K562 (cell line): Measurements from ENCODE around the gene BAHD1. TPM values are rescaled to one million over a fixed set of nuclear protein-coding genes. Genes with fewer than 3 reads are reported as not detected.

Experiments used
- ATAC-seq: fragments of 200-7000 bp; cut with Tn5 transposase; 3 replicates; pipeline ENCODE4 v1.9.1; 2020; ENCODE audit warnings: moderate library complexity
- BruUV-seq: library from RNA; stranded (reverse); fragments of 400-500 nt; replicated peaks from 2 replicates; lab custom pipeline; 2021; lab: Mats Ljungman, UMichigan
- CTCF ChIA-PET: fragments of 300-600 bp; formaldehyde crosslinking; extraction: SDS; loops from one replicate; lab custom pipeline; 2021; ENCODE audit warnings: low intra/inter-chr PET ratio; lab: Yijun Ruan, JAX
- POLR2A ChIA-PET: fragments of 300-600, 350-650 bp; sonication (Branson Sonifier 250); formaldehyde crosslinking; extraction: SDS; loops from one replicate; lab custom pipeline; 2021; ENCODE audit warnings: antibody characterized with exemption, inconsistent platforms; lab: Yijun Ruan, JAX
- DNase-seq, 4 experiments: peaks; one replicate each; pipeline versions ENCODE4 v3.0.0 to v3.0.0-alpha.2; 2011 to 2018; ENCODE audit warnings: low spot score in 3 of 4, mixed read lengths in 3 of 4; ENCODE audit errors: extremely low read depth in 1 of 4
- FAIRE-seq: peaks from 2 replicates; lab custom pipeline; 2011; peaks lifted over from hg19 to GRCh38; lab: Jason Lieb, UNC
- H2AFZ ChIP-seq: 2 replicates; pipeline ENCODE4 v1.6.0; 2011; ENCODE audit warnings: low read depth, low read length, control low read depth, inconsistent platforms
- H3K27ac ChIP-seq: fragments of 200-600 bp; 3 replicates; pipeline ENCODE4 v1.8.0; 2011; ENCODE audit warnings: low read depth, mild to moderate bottlenecking, control low read depth, inconsistent platforms, low read length, moderate library complexity, mixed read lengths; ENCODE audit errors: extremely low read depth
- H3K27me3 ChIP-seq, 2 experiments: fragments of 300-600 bp in 1 of 2; 2 replicates in 1 of 2; 3 replicates in 1 of 2; pipeline versions ENCODE4 v1.6.0 to v1.8.0; 2011; ENCODE audit warnings: inconsistent platforms in 2 of 2, low read length in 2 of 2, mild to moderate bottlenecking in 1 of 2, mixed read lengths in 1 of 2, moderate library complexity in 1 of 2; ENCODE audit not compliant: control insufficient read depth in 2 of 2, insufficient read depth in 2 of 2
- H3K36me3 ChIP-seq: fragments of 300-600 bp; 3 replicates; pipeline ENCODE4 v1.8.0; 2011; ENCODE audit warnings: mild to moderate bottlenecking, low read length, inconsistent platforms; ENCODE audit not compliant: control insufficient read depth, insufficient read depth
- H3K4me1 ChIP-seq, 2 experiments: fragments of 200-600 bp in 1 of 2; replicated peaks in 1 of 2; 2 replicates in 1 of 2; 3 replicates in 1 of 2; pipeline versions ENCODE4 v1.5.1 to v1.8.0; 2011; ENCODE audit warnings: inconsistent platforms in 2 of 2, low read length in 2 of 2, mild to moderate bottlenecking in 1 of 2, mixed read lengths in 1 of 2, moderate library complexity in 1 of 2; ENCODE audit not compliant: control insufficient read depth in 2 of 2, insufficient read depth in 2 of 2
- H3K4me2 ChIP-seq: 2 replicates; pipeline ENCODE4 v1.6.1; 2011; ENCODE audit warnings: low read length, control low read depth, inconsistent platforms, mixed read lengths; ENCODE audit not compliant: insufficient read depth
- H3K4me3 ChIP-seq: fragments of 200-600 bp; sonication (generic), shearing (Covaris generic); 2 replicates; pipeline ENCODE4 v1.5.1; 2016; ENCODE audit warnings: control low read depth, inconsistent platforms
- H3K79me2 ChIP-seq: fragments of 200-600 bp; 3 replicates; pipeline ENCODE4 v1.8.0; 2011; ENCODE audit warnings: low read length, inconsistent platforms; ENCODE audit not compliant: control insufficient read depth, insufficient read depth
- H3K9ac ChIP-seq, 2 experiments: 2 replicates each; pipeline versions ENCODE4 v1.6.0 to v1.6.1; 2011; ENCODE audit warnings: low read depth in 2 of 2, low read length in 2 of 2, control low read depth in 1 of 2, inconsistent platforms in 1 of 2, mild to moderate bottlenecking in 1 of 2, mixed read lengths in 1 of 2; ENCODE audit not compliant: insufficient read depth in 1 of 2
- H3K9me1 ChIP-seq: one replicate; pipeline ENCODE4 v1.6.0; 2011; ENCODE audit warnings: inconsistent platforms, mild to moderate bottlenecking, low read length, moderate library complexity; ENCODE audit not compliant: control insufficient read depth, insufficient read depth
- H3K9me3 ChIP-seq: replicated peaks from 2 replicates; pipeline ENCODE4 v1.5.1; 2011; ENCODE audit warnings: low read depth, low read length, inconsistent platforms; ENCODE audit not compliant: control insufficient read depth, insufficient read depth
- H4K20me1 ChIP-seq: replicated peaks from 2 replicates; pipeline ENCODE4 v1.6.1; 2011; ENCODE audit warnings: low read length, inconsistent platforms, mixed read lengths; ENCODE audit not compliant: control insufficient read depth, insufficient read depth
- ARID1B ChIP-seq: fragments of 450-650 bp; IDR thresholded peaks from 2 replicates; pipeline ENCODE4 v1.6.1; 2016; ENCODE audit warnings: antibody characterized with exemption, mild to moderate bottlenecking, inconsistent platforms
- ATF3 ChIP-seq, 2 experiments: fragments of 450-650 bp in 1 of 2; sonication (generic) in 1 of 2; formaldehyde crosslinking in 1 of 2; IDR thresholded peaks in 1 of 2; conservative IDR thresholded peaks in 1 of 2; 2 replicates each; pipeline versions ENCODE4 v1.6.1 to v1.8.1; 2016 to 2023; ENCODE audit warnings: mild to moderate bottlenecking in 2 of 2, moderate library complexity in 2 of 2, inconsistent platforms in 1 of 2, missing genetic modification reagents in 1 of 2
- FOSL1 ChIP-seq: fragments of 200-800 bp; sonication (Bioruptor generic); conservative IDR thresholded peaks from 2 replicates; pipeline ENCODE4 v1.6.1; 2016; ENCODE audit warnings: missing genetic modification characterization, missing compliant biosample characterization
- GATAD2B ChIP-seq: fragments of 450-650 bp; IDR thresholded peaks from 2 replicates; pipeline ENCODE4 v1.6.1; 2017; ENCODE audit warnings: mild to moderate bottlenecking, borderline replicate concordance
- JUN ChIP-seq, 2 experiments: sonication (generic) in 1 of 2; formaldehyde crosslinking in 1 of 2; IDR thresholded peaks; 2 replicates each; pipeline versions ENCODE4 v1.6.1 to v1.8.0; 2012 to 2022; ENCODE audit warnings: borderline replicate concordance in 2 of 2, mild to moderate bottlenecking in 2 of 2, improper control_type of control experiment in 1 of 2, low read depth in 1 of 2, low read length in 1 of 2, missing genetic modification reagents in 1 of 2
- RBM14 ChIP-seq: fragments of 200-400 bp; formaldehyde crosslinking; IDR thresholded peaks from 2 replicates; pipeline ENCODE4 v1.6.1; 2018; ENCODE audit warnings: low read depth, mild to moderate bottlenecking, low read length, moderate library complexity, borderline replicate concordance; ENCODE audit not compliant: insufficient read depth
- SMARCA4 ChIP-seq: fragments of 450-650 bp; IDR thresholded peaks from 2 replicates; pipeline ENCODE4 v1.6.1; 2016
- ZBTB7A ChIP-seq: IDR thresholded peaks from 2 replicates; pipeline ENCODE4 v1.6.1; 2011; ENCODE audit warnings: low read depth, mild to moderate bottlenecking, low read length, moderate library complexity, borderline replicate concordance; ENCODE audit not compliant: control insufficient read depth
- WGBS: fragments of 100-300 bp; shearing (Covaris generic); methylation state at CpG from one replicate; pipeline ENCODE4 v1.1.6; 2016; ENCODE audit warnings: low coverage, mixed read lengths; ENCODE audit not compliant: insufficient coverage; ENCODE audit errors: missing lambda C conversion rate; 5-methylcytosine and 5-hydroxymethylcytosine counted together
- in situ Hi-C: fragments of 300-500 bp; cut with MboI; formaldehyde crosslinking; loops from 4 replicates; pipeline ENCODE4 v1.15.0; 2018; ENCODE audit warnings: inconsistent platforms, mixed read lengths
- intact Hi-C: fragments of 100-400 bp; cut with micrococcal nuclease; formaldehyde crosslinking; loops from 2 replicates; pipeline ENCODE4 v1.14.2; 2022
- polyA plus RNA-seq, 8 experiments: library from polyadenylated mRNA; depleted of rRNA in 4 of 8; stranded (reverse) in 5 of 8; unstranded in 3 of 8; fragments of >200 nt; fragmentation: Nextera tagmentation in 2 of 8; fragmentation: Illumina TruSeq in 1 of 8; extraction: Ambion mirVana in 2 of 8; extraction: Trizol in 1 of 8; gene quantifications; 2 replicates each; pipeline versions ENCODE4 v1.2.1 to v1.2.3, GENCODE V29; 2011 to 2014; ENCODE audit warnings: inconsistent platforms in 1 of 8, missing spikeins in 1 of 8
- total RNA-seq, 7 experiments: library from RNA; depleted of rRNA in 6 of 7; stranded (reverse); fragments of >200 nt in 6 of 7; fragmentation: Illumina TruSeq in 2 of 7; extraction: Trizol in 2 of 7; gene quantifications; 2 replicates each; pipeline versions ENCODE4 v1.2.1 to v1.2.3, GENCODE V29; 2011 to 2021; ENCODE audit warnings: low replicate concordance in 1 of 7

Gene BAHD1
- total and polyA plus RNA-seq, 9 of the 15 experiments (the other 6 are each of a cell fraction or from before 2014, with no cell fraction given) = 0.55 to 38.5 (median 11.5) TPM

DNA sequence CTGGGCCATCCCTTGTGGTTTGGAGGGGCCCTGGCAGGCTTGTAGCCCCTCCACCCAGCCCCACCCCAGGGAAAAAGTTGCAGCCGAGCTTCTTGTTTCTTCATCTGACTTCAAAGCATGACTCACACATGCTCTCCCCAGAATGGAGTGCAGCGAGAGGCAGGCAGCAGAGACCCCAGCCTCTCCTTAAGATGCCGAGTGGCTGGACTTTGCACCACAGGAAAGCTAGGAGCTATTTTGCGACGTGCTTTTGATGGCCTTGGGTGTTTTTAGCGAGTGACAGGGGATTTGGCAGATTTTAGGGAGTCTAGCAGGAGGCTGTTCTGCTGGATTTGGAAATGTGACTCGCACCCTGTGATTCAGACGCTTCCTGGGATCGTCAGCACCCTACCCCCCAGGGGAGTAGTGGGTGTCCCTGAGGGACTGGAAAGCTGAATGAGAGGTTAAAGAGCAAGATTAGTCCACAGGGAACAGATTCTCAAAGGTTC is 14.2 kb downstream of the BAHD1 start:
- WGBS = 35% methylated on average over 9 of the region's 9 CpGs
- H3K27ac ChIP-seq = peak overlapping the region; percentile 50; the same call in 1 of the 3 replicates
- TF ChIP-seq ARID1B = peak; percentile 19; the same call in 1 of the 2 replicates
- TF ChIP-seq RBM14 = no peak
- peak; percentile 76 for TF ChIP-seq FOSL1
- no peak for TF ChIP-seq GATAD2B
- TF ChIP-seq SMARCA4 = peak; percentile 44; the same call in 1 of the 2 replicates
- peak; percentile 34; the same call in 1 of the 2 replicates for TF ChIP-seq JUN (IDR thresholded peaks at IDR 0.05; ENCODE audit: borderline replicate concordance, low read depth, low read length)
- no peak for TF ChIP-seq JUN (CRISPR knock-in tag; IDR thresholded peaks at IDR 0.05; ENCODE audit: borderline replicate concordance)
- peak; percentile 52; the same call in 1 of the 2 replicates for TF ChIP-seq ZBTB7A
- TF ChIP-seq ATF3 (IDR thresholded peaks at IDR 0.05) = peak; percentile 75
- no peak for TF ChIP-seq ATF3 (CRISPR knock-in tag; conservative IDR thresholded peaks at IDR 0.05)
- TF ChIP-seq, all 486 proteins: peak for 6
- BruUV-seq = no TSS peak
- peaks cover 23% of the 10 kb centered on the region; the same call in 2 of the 3 replicates for H3K36me3 ChIP-seq
- peaks cover 41 to 49% of the 10 kb centered on the region in 2 experiments for H3K4me1 ChIP-seq
- ATAC-seq (peak; percentile 36; the same call in 2 of the 3 replicates), FAIRE-seq (no peak), DNase-seq (peak in 2 of 4 experiments; percentile 35 to 47)
- no peak overlapping the region; the same call in 1 of the 2 replicates for H3K4me2 ChIP-seq
- H3K9ac ChIP-seq = peak overlapping the region in 1 of 2 experiments; percentile 68; a peak in 1 of 4 replicates
- CTCF ChIA-PET = no interaction called here
- H4K20me1 ChIP-seq = peaks cover 73% of the 10 kb centered on the region
- peaks cover 88% of the 10 kb centered on the region for H3K79me2 ChIP-seq
- H3K4me3 ChIP-seq = no peak overlapping the region
- intact Hi-C loops (no loop called here), in situ Hi-C loops (no loop called here)
- H3K9me3 ChIP-seq = no peaks in the 10 kb centered on the region
- peaks cover 25% of the 10 kb centered on the region for H3K9me1 ChIP-seq
- H3K27me3 ChIP-seq = no peaks in the 10 kb centered on the region
- no peak overlapping the region for H2AFZ ChIP-seq
- POLR2A ChIA-PET = interaction anchor here (0.6 to 9.5 kb wide), 3 partner anchors 13 to 39 kb away, joined by 3 to 89 read pairs (median 3); partner anchors contain the start of gene BAHD1
